ENCODE measurements around the gene PJA1. TPM values are rescaled to one million over a fixed set of nuclear protein-coding genes. Genes with fewer than 3 reads are reported as not detected.

Gene PJA1
- polyA plus RNA-seq, 3 donors = 2.1 to 11.6 (median 8.8) TPM

DNA sequence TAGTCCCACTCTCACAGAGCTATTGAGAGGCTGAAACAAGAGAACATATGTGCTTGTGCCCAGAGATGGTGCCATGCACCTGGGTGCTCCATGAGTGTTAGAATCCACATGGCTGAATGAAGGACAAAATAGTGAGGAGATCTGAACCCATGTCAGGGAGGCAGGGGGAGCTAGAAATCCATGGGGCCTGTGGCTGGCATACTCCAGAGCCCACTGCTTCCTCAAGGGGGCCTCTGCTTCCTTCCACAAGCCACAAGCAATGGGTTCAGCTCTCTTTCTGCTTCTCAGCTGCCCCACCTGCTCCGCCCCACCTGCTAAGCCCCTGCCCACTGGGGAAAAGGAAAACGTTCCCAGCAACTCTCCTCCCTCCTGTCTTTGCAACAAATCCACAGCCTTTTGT, 46.1 kb downstream of the PJA1 start:
- no peaks in the 10 kb centered on the region for H4K20me1 ChIP-seq (ENCODE audit: insufficient read depth, low read length)
- peaks cover 0 to 2% (median 2%) of the 10 kb centered on the region in 3 donors for H3K27me3 Mint-ChIP-seq (ENCODE audit: low read depth in 3 of 3)
- no peaks in the 10 kb centered on the region for H3K27me3 ChIP-seq (ENCODE audit: control insufficient read depth in 2 of 2, insufficient read depth in 2 of 2, low read length in 2 of 2)
- no CpG with 5 or more reads among the region's 2 CpGs for WGBS (ENCODE audit: insufficient coverage)
- no peaks in the 10 kb centered on the region for H3K36me3 Mint-ChIP-seq
- H3K4me3 ChIP-seq (replicated peaks in 1 of 3; ENCODE audit: low read depth in 2 of 3, low read length in 3 of 3) = no peak overlapping the region
- peak overlapping the region in 1 of 7 donors; percentile 33 for H3K27ac Mint-ChIP-seq
- no peak overlapping the region for H2AFZ ChIP-seq (ENCODE audit: insufficient read depth, low read depth, low read length, poor library complexity, severe bottlenecking)
- no peaks in the 10 kb centered on the region for H3K9me3 ChIP-seq (replicated peaks in 1 of 2; ENCODE audit: control insufficient read depth in 1 of 2, insufficient read depth in 1 of 2, low read length in 2 of 2)
- no peak for DNase-seq
- no peaks in the 10 kb centered on the region for H3K4me1 ChIP-seq (ENCODE audit: control insufficient read depth in 1 of 2, insufficient read depth in 2 of 2, low read length in 2 of 2)
- H3K79me2 ChIP-seq (ENCODE audit: insufficient read depth, low read length) = no peaks in the 10 kb centered on the region
- H3K9me3 Mint-ChIP-seq = no peaks in the 10 kb centered on the region
- no peak overlapping the region for H3K9ac ChIP-seq (ENCODE audit: insufficient read depth, low read length, poor library complexity, severe bottlenecking)
- no peak overlapping the region for H3K4me2 ChIP-seq (replicated peaks; ENCODE audit: extremely low read depth, low read length, poor library complexity, severe bottlenecking)
- H3K4me1 Mint-ChIP-seq = no peaks in the 10 kb centered on the region
- TF ChIP-seq, protein P1, sequence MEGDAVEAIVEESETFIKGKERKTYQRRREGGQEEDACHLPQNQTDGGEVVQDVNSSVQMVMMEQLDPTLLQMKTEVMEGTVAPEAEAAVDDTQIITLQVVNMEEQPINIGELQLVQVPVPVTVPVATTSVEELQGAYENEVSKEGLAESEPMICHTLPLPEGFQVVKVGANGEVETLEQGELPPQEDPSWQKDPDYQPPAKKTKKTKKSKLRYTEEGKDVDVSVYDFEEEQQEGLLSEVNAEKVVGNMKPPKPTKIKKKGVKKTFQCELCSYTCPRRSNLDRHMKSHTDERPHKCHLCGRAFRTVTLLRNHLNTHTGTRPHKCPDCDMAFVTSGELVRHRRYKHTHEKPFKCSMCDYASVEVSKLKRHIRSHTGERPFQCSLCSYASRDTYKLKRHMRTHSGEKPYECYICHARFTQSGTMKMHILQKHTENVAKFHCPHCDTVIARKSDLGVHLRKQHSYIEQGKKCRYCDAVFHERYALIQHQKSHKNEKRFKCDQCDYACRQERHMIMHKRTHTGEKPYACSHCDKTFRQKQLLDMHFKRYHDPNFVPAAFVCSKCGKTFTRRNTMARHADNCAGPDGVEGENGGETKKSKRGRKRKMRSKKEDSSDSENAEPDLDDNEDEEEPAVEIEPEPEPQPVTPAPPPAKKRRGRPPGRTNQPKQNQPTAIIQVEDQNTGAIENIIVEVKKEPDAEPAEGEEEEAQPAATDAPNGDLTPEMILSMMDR (IDR thresholded peaks at IDR 0.05) = no peak
- H3K27ac ChIP-seq (ENCODE audit: low read depth in 1 of 2, low read length in 2 of 2) = no peak overlapping the region
- intact Hi-C loops (cut with micrococcal nuclease) = no loop called here
- H3K4me3 Mint-ChIP-seq = no peak overlapping the region
- H3K36me3 ChIP-seq (replicated peaks in 1 of 2; ENCODE audit: control insufficient read depth in 1 of 2, insufficient read depth in 2 of 2, low read length in 2 of 2) = no peaks in the 10 kb centered on the region

DNA sequence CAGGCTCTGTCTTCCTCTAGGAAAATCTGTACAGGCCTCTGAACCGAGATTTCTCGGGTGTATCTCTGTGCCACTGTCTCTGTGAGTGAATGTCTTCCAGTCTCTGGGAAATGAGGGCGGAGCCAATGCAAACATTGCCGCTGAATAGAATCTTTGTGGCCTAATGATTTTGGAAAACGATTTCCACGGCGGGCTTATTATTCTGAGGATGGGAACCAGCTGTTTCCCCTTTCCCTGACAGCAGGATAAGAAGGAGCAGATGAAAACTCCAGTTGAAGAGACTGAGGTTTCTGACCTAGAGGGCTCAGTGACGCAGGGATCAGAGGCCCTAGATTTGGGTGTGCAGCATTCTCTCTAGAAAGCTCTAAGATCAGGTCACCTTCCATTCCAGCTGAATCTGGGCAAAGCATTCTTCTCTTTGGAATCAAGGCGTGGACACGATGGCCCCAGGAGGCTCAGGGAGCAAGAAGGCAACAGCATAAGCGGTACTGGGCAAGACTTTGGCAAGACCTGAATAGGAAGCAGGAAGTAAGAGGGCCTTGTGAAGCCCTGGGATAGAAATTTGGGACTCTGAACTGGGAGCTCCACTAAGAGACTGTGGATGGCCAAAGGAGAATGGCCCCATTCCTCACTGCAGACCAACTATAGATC, 47.3 kb downstream of the PJA1 start:
- H3K27me3 ChIP-seq (ENCODE audit: control insufficient read depth in 2 of 2, insufficient read depth in 2 of 2, low read length in 2 of 2) = no peaks in the 10 kb centered on the region
- H3K4me1 ChIP-seq (ENCODE audit: control insufficient read depth in 1 of 2, insufficient read depth in 2 of 2, low read length in 2 of 2) = no peaks in the 10 kb centered on the region
- no peaks in the 10 kb centered on the region for H4K20me1 ChIP-seq (ENCODE audit: insufficient read depth, low read length)
- WGBS (ENCODE audit: insufficient coverage) = 100% methylated on average over 1 of the region's 11 CpGs
- no peak for DNase-seq
- no peaks in the 10 kb centered on the region for H3K36me3 Mint-ChIP-seq
- no peak overlapping the region for H2AFZ ChIP-seq (ENCODE audit: insufficient read depth, low read depth, low read length, poor library complexity, severe bottlenecking)
- no peaks in the 10 kb centered on the region for H3K9me3 Mint-ChIP-seq
- H3K27me3 Mint-ChIP-seq (ENCODE audit: low read depth in 3 of 3) = peaks cover 0 to 2% (median 0%) of the 10 kb centered on the region in 3 donors
- H3K27ac Mint-ChIP-seq = no peak overlapping the region
- H3K4me2 ChIP-seq (replicated peaks; ENCODE audit: extremely low read depth, low read length, poor library complexity, severe bottlenecking) = no peak overlapping the region
- TF ChIP-seq, protein P1 (IDR thresholded peaks at IDR 0.05) = no peak
- no peaks in the 10 kb centered on the region for H3K79me2 ChIP-seq (ENCODE audit: insufficient read depth, low read length)
- intact Hi-C loops (cut with micrococcal nuclease) = no loop called here
- no peak overlapping the region for H3K27ac ChIP-seq (ENCODE audit: low read depth in 1 of 2, low read length in 2 of 2)
- H3K9ac ChIP-seq (ENCODE audit: insufficient read depth, low read length, poor library complexity, severe bottlenecking) = no peak overlapping the region
- H3K9me3 ChIP-seq (replicated peaks in 1 of 2; ENCODE audit: control insufficient read depth in 1 of 2, insufficient read depth in 1 of 2, low read length in 2 of 2) = no peaks in the 10 kb centered on the region
- H3K4me3 Mint-ChIP-seq = no peak overlapping the region
- H3K4me1 Mint-ChIP-seq = no peaks in the 10 kb centered on the region
- H3K36me3 ChIP-seq (replicated peaks in 1 of 2; ENCODE audit: control insufficient read depth in 1 of 2, insufficient read depth in 2 of 2, low read length in 2 of 2) = no peaks in the 10 kb centered on the region
- no peak overlapping the region for H3K4me3 ChIP-seq (replicated peaks in 1 of 3; ENCODE audit: low read depth in 2 of 3, low read length in 3 of 3)
